ENCODE results near the gene SPHK2.

SPHK2 gene

GRCh38 chr19:48596237-48596636 lies 23.1 kb upstream of the SPHK2 start:
- DNase-seq, result no peak
- H3K27me3 Mint-ChIP-seq, result peaks cover 6 to 19% of the 10 kb centered on the region in 2 donors
- H3K4me3 Mint-ChIP-seq, result no peak overlapping the region
- no peaks in the 10 kb centered on the region for H3K36me3 Mint-ChIP-seq
- ATAC-seq (replicated peaks), result no peak
- H3K4me1 Mint-ChIP-seq, result no peaks in the 10 kb centered on the region
- no peak overlapping the region for H3K27ac Mint-ChIP-seq
- H3K9me3 Mint-ChIP-seq, result no peaks in the 10 kb centered on the region

GRCh38 chr19:48596679-48597465 lies 22.4 kb upstream of the SPHK2 start:
- Mint-ChIP-seq H3K27ac (no peak overlapping the region), H3K36me3 (no peaks in the 10 kb centered on the region), H3K9me3 (no peaks in the 10 kb centered on the region), H3K4me3 (no peak overlapping the region), H3K4me1 (no peaks in the 10 kb centered on the region), H3K27me3 (peaks cover 5 to 19% of the 10 kb centered on the region in 2 donors)
- ATAC-seq (replicated peaks) (peak; percentile 33 to 73), DNase-seq (no peak)

GRCh38 chr19:48598996-48599700 lies 20.2 kb upstream of the SPHK2 start:
- Mint-ChIP-seq H3K4me1 (no peaks in the 10 kb centered on the region), H3K27me3 (peaks cover 5 to 19% of the 10 kb centered on the region in 2 donors), H3K36me3 (no peaks in the 10 kb centered on the region), H3K27ac (no peak overlapping the region), H3K4me3 (no peak overlapping the region), H3K9me3 (no peaks in the 10 kb centered on the region)
- DNase-seq (no peak), ATAC-seq (replicated peaks) (no peak)

- H3K4me3 Mint-ChIP-seq, result no peak overlapping the region
- no peak overlapping the region for H3K27ac Mint-ChIP-seq
- no peaks in the 10 kb centered on the region for H3K36me3 Mint-ChIP-seq
- no peaks in the 10 kb centered on the region for H3K9me3 Mint-ChIP-seq
- ATAC-seq (replicated peaks) (no peak), DNase-seq (no peak)
- H3K4me1 Mint-ChIP-seq, result no peaks in the 10 kb centered on the region
- peaks cover 5 to 13% of the 10 kb centered on the region in 2 donors for H3K27me3 Mint-ChIP-seq
These were observed 18.5 kb upstream of the SPHK2 start for GRCh38 chr19:48600679-48601417.

- Mint-ChIP-seq H3K9me3 (no peaks in the 10 kb centered on the region), H3K27me3 (peaks cover 5 to 8% of the 10 kb centered on the region in 2 donors), H3K27ac (no peak overlapping the region), H3K4me1 (no peaks in the 10 kb centered on the region), H3K4me3 (no peak overlapping the region), H3K36me3 (no peaks in the 10 kb centered on the region)
- DNase-seq (no peak), ATAC-seq (replicated peaks) (no peak)
These were observed 16.3 kb upstream of the SPHK2 start for GRCh38 chr19:48603001-48603400.

GRCh38 chr19:48603449-48603848 lies 15.9 kb upstream of the SPHK2 start:
- Mint-ChIP-seq H3K27ac (no peak overlapping the region), H3K9me3 (no peaks in the 10 kb centered on the region), H3K4me1 (peaks cover 0 to under 1% of the 10 kb centered on the region in 2 donors)

GRCh38 chr19:48603850-48604249 lies 15.5 kb upstream of the SPHK2 start:
- Mint-ChIP-seq H3K9me3 (no peaks in the 10 kb centered on the region), H3K4me1 (peaks cover 4 to 5% of the 10 kb centered on the region in 2 donors), H3K36me3 (no peaks in the 10 kb centered on the region), H3K27me3 (peaks cover under 1 to 1% of the 10 kb centered on the region in 2 donors), H3K27ac (no peak overlapping the region), H3K4me3 (no peak overlapping the region)
- no peak for DNase-seq
- ATAC-seq (replicated peaks), result no peak

More at GRCh38 chr19:48603449-48603848, 15.9 kb upstream of the SPHK2 start:
- H3K27me3 Mint-ChIP-seq, result peaks cover 5% of the 10 kb centered on the region in 2 donors
- ATAC-seq (replicated peaks), result no peak
- DNase-seq, result no peak
- H3K4me3 Mint-ChIP-seq, result no peak overlapping the region
- no peaks in the 10 kb centered on the region for H3K36me3 Mint-ChIP-seq

GRCh38 chr19:48606463-48607358 lies 12.6 kb upstream of the SPHK2 start, which contains the start of gene SPACA4:
Gene SPACA4, plus strand, starts transcription at chr19:48606742. Its CDS starts 237 bp downstream, at chr19:48606979.
- no peak within 1 kb of the TSS for H3K4me3 Mint-ChIP-seq
- no peak for DNase-seq
- no peaks in the 10 kb centered on the region for H3K9me3 Mint-ChIP-seq
- H3K27ac Mint-ChIP-seq, result peak within 1 kb of the TSS; percentile 59
- peaks cover 10 to 13% of the 10 kb centered on the region in 2 donors for H3K4me1 Mint-ChIP-seq
- H3K27me3 Mint-ChIP-seq, result no peaks in the 10 kb centered on the region
- no peak for ATAC-seq (replicated peaks)
- peaks cover 0 to 6% of the 10 kb centered on the region in 2 donors for H3K36me3 Mint-ChIP-seq

GRCh38 chr19:48607359-48607755 lies 11.9 kb upstream of the SPHK2 start:
- Mint-ChIP-seq H3K9me3 (no peaks in the 10 kb centered on the region), H3K27me3 (no peaks in the 10 kb centered on the region), H3K36me3 (peaks cover 4 to 11% of the 10 kb centered on the region in 2 donors), H3K4me1 (peaks cover 11 to 13% of the 10 kb centered on the region in 2 donors), H3K4me3 (no peak overlapping the region), H3K27ac (no peak overlapping the region)
- DNase-seq (no peak), ATAC-seq (replicated peaks) (no peak)

- Mint-ChIP-seq H3K4me1 (peaks cover 13 to 15% of the 10 kb centered on the region in 2 donors), H3K27me3 (no peaks in the 10 kb centered on the region), H3K4me3 (peak overlapping the region; percentile 47 to 48), H3K36me3 (peaks cover 7 to 16% of the 10 kb centered on the region in 2 donors), H3K9me3 (no peaks in the 10 kb centered on the region), H3K27ac (peak overlapping the region; percentile 88)
- DNase-seq (peak; percentile 60), ATAC-seq (replicated peaks) (peak; percentile 89 to 94)
These were observed 10.5 kb upstream of the SPHK2 start for GRCh38 chr19:48608798-48609263.

- no peak for DNase-seq
- H3K36me3 Mint-ChIP-seq, result peaks cover 13 to 24% of the 10 kb centered on the region in 2 donors
- no peak for ATAC-seq (replicated peaks)
- peaks cover 13 to 21% of the 10 kb centered on the region in 2 donors for H3K4me1 Mint-ChIP-seq
- H3K27me3 Mint-ChIP-seq, result no peaks in the 10 kb centered on the region
- H3K27ac Mint-ChIP-seq, result no peak overlapping the region
- H3K9me3 Mint-ChIP-seq, result no peaks in the 10 kb centered on the region
- H3K4me3 Mint-ChIP-seq, result no peak overlapping the region
These were observed 9.7 kb upstream of the SPHK2 start for GRCh38 chr19:48609571-48610108.

GRCh38 chr19:48611872-48612271 lies 7.4 kb upstream of the SPHK2 start:
- Mint-ChIP-seq H3K36me3 (peaks cover 33 to 44% of the 10 kb centered on the region in 2 donors), H3K4me3 (no peak overlapping the region), H3K27ac (no peak overlapping the region), H3K27me3 (no peaks in the 10 kb centered on the region), H3K4me1 (peaks cover 31 to 34% of the 10 kb centered on the region in 2 donors), H3K9me3 (no peaks in the 10 kb centered on the region)
- DNase-seq, result no peak
- no peak for ATAC-seq (replicated peaks)

Data from stimulated activated naive B cell treated with anti-CD40 and anti-IgM and Interleukin-4, amounts not matched to agents 10 μg/mL and 1 μg/mL and 100 μg/mL, for 72 hours (primary cell).